H1 (cell line): ENCODE measurements around the gene TMEM161A. TPM values are rescaled to one million over a fixed set of nuclear protein-coding genes. Genes with fewer than 3 reads are reported as not detected.

ENCODE experiments used
- BRCA1 ChIP-seq: IDR thresholded peaks from 2 replicates; pipeline ENCODE4 v1.6.1; 2012; ENCODE audit warnings: low read depth, low read length, improper control_type of control experiment
- EP300 ChIP-seq, 2 experiments: IDR thresholded peaks; 1 replicate in 1 of 2; 2 replicates in 1 of 2; pipeline ENCODE4 v1.6.1; 2011 to 2012; ENCODE audit warnings: low read depth in 2 of 2, low read length in 2 of 2, mild to moderate bottlenecking in 2 of 2, borderline replicate concordance in 1 of 2, inconsistent platforms in 1 of 2, moderate library complexity in 1 of 2
- KDM5A ChIP-seq: fragments of 200-600 bp; IDR thresholded peaks from 2 replicates; pipeline ENCODE4 v1.7.1; 2012; ENCODE audit warnings: mild to moderate bottlenecking, low read length, inconsistent platforms, mixed read lengths
- SIN3A ChIP-seq, 2 experiments: IDR thresholded peaks in 1 of 2; conservative IDR thresholded peaks in 1 of 2; 2 replicates each; pipeline ENCODE4 v1.6.1; 2011 to 2012; ENCODE audit warnings: low read length in 2 of 2, improper control_type of control experiment in 1 of 2, low read depth in 1 of 2, mild to moderate bottlenecking in 1 of 2
- SUZ12 ChIP-seq: fragments of 200-600 bp; sonication (generic); IDR thresholded peaks from 2 replicates; pipeline ENCODE4 v1.6.1; 2012; ENCODE audit warnings: mild to moderate bottlenecking, inconsistent platforms, low read length, moderate library complexity, mixed read lengths
- TAF1 ChIP-seq: IDR thresholded peaks from 2 replicates; pipeline ENCODE4 v1.6.1; 2011; ENCODE audit warnings: mild to moderate bottlenecking, low read depth, low read length
- TEAD4 ChIP-seq: IDR thresholded peaks from 2 replicates; pipeline ENCODE4 v1.6.1; 2012; ENCODE audit warnings: low read depth, low read length, inconsistent platforms, mixed read lengths
- polyA plus RNA-seq, 7 experiments: library from polyadenylated mRNA; depleted of rRNA in 3 of 7; stranded (reverse) in 5 of 7; unstranded in 2 of 7; fragments of >200 nt in 5 of 7; fragments of 200-250 nt in 2 of 7; gene quantifications; 1 replicate in 5 of 7; 2 replicates in 1 of 7; 4 replicates in 1 of 7; pipeline versions ENCODE4 v1.2.1 to v1.2.3, GENCODE V29; 2011 to 2013; ENCODE audit warnings: missing spikeins in 2 of 7, mixed read lengths in 2 of 7
- total RNA-seq: library from RNA; stranded (reverse); fragmentation: NEBNext Ultra II Directional; extraction: Animal tissue kit (Norgen Biotek cat#: 25700); gene quantifications from 2 replicates; pipeline ENCODE4 v1.2.1, GENCODE V29; 2021
- TF ChIP-seq, protein P1 (sequence below): fragments of 300-600 bp; sonication (generic); IDR thresholded peaks from 2 replicates; pipeline ENCODE4 v1.7.1; 2012; ENCODE audit warnings: low read length, moderate library complexity, mild to moderate bottlenecking, inconsistent platforms; ENCODE audit not compliant: insufficient replicate concordance
- TF ChIP-seq, protein P2 (sequence below): IDR thresholded peaks from 2 replicates; pipeline ENCODE4 v1.6.1; 2012; ENCODE audit warnings: inconsistent platforms

Gene TMEM161A
- total and polyA plus RNA-seq, 2 of the 8 experiments (the other 6 are each of a cell fraction or from before 2014, with no cell fraction given) = 47.8 to 103 TPM

DNA sequence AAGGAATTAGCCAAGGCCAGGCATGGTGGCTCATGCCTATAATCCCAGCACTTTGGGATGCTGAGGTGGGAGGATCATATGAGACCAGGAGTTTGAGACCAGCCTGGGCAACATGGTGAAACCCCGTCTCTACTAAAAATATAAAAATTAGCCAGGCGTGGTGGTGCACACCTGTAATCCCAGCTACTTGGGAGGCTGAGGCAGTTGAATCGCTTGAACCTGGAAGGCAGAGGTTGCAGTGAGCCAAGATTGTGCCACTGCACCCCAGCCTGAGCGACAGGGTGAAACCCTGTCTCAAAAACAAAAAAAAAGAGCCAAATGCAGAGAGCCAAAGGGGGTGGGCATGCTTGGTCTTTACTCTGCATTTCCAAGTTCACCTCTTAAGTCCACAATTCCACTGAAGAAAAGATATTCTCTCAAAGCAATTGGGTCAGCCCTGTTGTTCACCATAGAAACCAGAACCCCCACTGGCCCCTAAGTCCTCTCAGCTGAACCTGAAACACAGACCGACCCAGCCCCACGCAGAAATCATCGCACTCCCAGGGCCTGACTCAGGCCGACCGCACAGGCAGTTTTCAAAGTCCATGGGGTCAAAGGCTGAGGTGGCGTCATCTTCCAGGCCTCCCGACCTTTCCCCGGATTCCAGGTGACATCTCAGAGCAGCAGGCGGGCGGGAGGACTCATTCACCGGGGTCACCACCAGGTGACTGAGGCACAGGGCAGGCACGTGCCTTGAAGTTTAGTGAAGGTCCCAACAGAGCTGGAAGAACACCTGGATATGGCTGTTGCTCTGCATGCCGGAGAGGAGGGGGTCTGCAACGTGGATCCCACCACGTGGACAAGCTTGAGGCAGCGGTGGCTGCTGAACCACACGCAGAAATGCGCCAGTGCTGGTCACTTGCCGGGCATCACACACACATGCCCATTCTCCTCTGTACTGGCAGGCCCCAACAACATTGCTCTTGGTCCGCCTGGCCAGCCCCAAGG, 41.3 kb downstream of the TMEM161A start (continued):
- TF ChIP-seq, protein P1, sequence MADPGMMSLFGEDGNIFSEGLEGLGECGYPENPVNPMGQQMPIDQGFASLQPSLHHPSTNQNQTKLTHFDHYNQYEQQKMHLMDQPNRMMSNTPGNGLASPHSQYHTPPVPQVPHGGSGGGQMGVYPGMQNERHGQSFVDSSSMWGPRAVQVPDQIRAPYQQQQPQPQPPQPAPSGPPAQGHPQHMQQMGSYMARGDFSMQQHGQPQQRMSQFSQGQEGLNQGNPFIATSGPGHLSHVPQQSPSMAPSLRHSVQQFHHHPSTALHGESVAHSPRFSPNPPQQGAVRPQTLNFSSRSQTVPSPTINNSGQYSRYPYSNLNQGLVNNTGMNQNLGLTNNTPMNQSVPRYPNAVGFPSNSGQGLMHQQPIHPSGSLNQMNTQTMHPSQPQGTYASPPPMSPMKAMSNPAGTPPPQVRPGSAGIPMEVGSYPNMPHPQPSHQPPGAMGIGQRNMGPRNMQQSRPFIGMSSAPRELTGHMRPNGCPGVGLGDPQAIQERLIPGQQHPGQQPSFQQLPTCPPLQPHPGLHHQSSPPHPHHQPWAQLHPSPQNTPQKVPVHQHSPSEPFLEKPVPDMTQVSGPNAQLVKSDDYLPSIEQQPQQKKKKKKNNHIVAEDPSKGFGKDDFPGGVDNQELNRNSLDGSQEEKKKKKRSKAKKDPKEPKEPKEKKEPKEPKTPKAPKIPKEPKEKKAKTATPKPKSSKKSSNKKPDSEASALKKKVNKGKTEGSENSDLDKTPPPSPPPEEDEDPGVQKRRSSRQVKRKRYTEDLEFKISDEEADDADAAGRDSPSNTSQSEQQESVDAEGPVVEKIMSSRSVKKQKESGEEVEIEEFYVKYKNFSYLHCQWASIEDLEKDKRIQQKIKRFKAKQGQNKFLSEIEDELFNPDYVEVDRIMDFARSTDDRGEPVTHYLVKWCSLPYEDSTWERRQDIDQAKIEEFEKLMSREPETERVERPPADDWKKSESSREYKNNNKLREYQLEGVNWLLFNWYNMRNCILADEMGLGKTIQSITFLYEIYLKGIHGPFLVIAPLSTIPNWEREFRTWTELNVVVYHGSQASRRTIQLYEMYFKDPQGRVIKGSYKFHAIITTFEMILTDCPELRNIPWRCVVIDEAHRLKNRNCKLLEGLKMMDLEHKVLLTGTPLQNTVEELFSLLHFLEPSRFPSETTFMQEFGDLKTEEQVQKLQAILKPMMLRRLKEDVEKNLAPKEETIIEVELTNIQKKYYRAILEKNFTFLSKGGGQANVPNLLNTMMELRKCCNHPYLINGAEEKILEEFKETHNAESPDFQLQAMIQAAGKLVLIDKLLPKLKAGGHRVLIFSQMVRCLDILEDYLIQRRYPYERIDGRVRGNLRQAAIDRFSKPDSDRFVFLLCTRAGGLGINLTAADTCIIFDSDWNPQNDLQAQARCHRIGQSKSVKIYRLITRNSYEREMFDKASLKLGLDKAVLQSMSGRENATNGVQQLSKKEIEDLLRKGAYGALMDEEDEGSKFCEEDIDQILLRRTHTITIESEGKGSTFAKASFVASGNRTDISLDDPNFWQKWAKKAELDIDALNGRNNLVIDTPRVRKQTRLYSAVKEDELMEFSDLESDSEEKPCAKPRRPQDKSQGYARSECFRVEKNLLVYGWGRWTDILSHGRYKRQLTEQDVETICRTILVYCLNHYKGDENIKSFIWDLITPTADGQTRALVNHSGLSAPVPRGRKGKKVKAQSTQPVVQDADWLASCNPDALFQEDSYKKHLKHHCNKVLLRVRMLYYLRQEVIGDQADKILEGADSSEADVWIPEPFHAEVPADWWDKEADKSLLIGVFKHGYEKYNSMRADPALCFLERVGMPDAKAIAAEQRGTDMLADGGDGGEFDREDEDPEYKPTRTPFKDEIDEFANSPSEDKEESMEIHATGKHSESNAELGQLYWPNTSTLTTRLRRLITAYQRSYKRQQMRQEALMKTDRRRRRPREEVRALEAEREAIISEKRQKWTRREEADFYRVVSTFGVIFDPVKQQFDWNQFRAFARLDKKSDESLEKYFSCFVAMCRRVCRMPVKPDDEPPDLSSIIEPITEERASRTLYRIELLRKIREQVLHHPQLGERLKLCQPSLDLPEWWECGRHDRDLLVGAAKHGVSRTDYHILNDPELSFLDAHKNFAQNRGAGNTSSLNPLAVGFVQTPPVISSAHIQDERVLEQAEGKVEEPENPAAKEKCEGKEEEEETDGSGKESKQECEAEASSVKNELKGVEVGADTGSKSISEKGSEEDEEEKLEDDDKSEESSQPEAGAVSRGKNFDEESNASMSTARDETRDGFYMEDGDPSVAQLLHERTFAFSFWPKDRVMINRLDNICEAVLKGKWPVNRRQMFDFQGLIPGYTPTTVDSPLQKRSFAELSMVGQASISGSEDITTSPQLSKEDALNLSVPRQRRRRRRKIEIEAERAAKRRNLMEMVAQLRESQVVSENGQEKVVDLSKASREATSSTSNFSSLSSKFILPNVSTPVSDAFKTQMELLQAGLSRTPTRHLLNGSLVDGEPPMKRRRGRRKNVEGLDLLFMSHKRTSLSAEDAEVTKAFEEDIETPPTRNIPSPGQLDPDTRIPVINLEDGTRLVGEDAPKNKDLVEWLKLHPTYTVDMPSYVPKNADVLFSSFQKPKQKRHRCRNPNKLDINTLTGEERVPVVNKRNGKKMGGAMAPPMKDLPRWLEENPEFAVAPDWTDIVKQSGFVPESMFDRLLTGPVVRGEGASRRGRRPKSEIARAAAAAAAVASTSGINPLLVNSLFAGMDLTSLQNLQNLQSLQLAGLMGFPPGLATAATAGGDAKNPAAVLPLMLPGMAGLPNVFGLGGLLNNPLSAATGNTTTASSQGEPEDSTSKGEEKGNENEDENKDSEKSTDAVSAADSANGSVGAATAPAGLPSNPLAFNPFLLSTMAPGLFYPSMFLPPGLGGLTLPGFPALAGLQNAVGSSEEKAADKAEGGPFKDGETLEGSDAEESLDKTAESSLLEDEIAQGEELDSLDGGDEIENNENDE = no peak
- TF ChIP-seq, protein P2, sequence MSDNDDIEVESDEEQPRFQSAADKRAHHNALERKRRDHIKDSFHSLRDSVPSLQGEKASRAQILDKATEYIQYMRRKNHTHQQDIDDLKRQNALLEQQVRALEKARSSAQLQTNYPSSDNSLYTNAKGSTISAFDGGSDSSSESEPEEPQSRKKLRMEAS = no peak
- TF ChIP-seq BRCA1 (no peak), KDM5A (no peak), SUZ12 (no peak), SIN3A (conservative IDR thresholded peaks at IDR 0.05 in 1 of 2, IDR thresholded peaks at IDR 0.05 in 1 of 2; ENCODE audit: low read depth in 1 of 2, low read length in 2 of 2) (no peak), TAF1 (no peak), EP300 (IDR thresholded peaks at IDR 0.05; ENCODE audit: borderline replicate concordance in 1 of 2, low read depth in 2 of 2, low read length in 2 of 2) (no peak), TEAD4 (no peak)
